ENCODE measurements around the gene ADGRA3. TPM values are rescaled to one million over a fixed set of nuclear protein-coding genes. Genes with fewer than 3 reads are reported as not detected.

The ADGRA3 gene
- total and polyA plus RNA-seq, 2 experiments from 2014 or later, result 16.2 to 73.9 TPM

DNA sequence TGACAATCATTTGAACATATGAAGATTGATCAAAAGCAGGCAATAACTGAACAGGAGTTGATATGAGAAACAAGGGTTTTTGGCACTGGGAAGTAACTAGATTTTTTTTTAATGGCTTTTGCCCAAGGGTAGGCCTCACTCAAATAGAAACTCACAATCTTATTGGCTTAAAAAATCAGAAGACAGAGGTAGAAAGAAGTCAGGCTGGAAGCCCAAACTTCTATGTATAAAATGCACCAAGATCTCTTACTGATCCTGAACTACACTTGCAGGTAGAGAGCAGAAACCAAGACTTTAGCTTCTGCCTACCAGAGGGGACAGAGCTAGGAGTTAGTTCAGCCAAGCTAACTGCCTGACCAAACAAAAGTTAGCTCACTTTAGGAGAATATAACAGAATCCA lies 74.9 kb downstream of the ADGRA3 start (continued):
- TF ChIP-seq ZNF462 (CRISPR knock-in tag; IDR thresholded peaks at IDR 0.05) (no peak), STAT1 (IDR thresholded peaks at IDR 0.05; ENCODE audit: unreplicated experiment) (no peak), ZNF331 (CRISPR knock-in tag; IDR thresholded peaks at IDR 0.05; ENCODE audit: low read depth) (no peak), JUNB (IDR thresholded peaks at IDR 0.05; ENCODE audit: unreplicated experiment) (no peak), EZH2phosphoT487 (IDR thresholded peaks at IDR 0.05; ENCODE audit: unreplicated experiment) (no peak), NANOG (IDR thresholded peaks at IDR 0.05; ENCODE audit: borderline replicate concordance) (no peak), CREB1 (CRISPR knock-in tag; IDR thresholded peaks at IDR 0.05; ENCODE audit: low read depth) (no peak)
- TF ChIP-seq, protein P1, sequence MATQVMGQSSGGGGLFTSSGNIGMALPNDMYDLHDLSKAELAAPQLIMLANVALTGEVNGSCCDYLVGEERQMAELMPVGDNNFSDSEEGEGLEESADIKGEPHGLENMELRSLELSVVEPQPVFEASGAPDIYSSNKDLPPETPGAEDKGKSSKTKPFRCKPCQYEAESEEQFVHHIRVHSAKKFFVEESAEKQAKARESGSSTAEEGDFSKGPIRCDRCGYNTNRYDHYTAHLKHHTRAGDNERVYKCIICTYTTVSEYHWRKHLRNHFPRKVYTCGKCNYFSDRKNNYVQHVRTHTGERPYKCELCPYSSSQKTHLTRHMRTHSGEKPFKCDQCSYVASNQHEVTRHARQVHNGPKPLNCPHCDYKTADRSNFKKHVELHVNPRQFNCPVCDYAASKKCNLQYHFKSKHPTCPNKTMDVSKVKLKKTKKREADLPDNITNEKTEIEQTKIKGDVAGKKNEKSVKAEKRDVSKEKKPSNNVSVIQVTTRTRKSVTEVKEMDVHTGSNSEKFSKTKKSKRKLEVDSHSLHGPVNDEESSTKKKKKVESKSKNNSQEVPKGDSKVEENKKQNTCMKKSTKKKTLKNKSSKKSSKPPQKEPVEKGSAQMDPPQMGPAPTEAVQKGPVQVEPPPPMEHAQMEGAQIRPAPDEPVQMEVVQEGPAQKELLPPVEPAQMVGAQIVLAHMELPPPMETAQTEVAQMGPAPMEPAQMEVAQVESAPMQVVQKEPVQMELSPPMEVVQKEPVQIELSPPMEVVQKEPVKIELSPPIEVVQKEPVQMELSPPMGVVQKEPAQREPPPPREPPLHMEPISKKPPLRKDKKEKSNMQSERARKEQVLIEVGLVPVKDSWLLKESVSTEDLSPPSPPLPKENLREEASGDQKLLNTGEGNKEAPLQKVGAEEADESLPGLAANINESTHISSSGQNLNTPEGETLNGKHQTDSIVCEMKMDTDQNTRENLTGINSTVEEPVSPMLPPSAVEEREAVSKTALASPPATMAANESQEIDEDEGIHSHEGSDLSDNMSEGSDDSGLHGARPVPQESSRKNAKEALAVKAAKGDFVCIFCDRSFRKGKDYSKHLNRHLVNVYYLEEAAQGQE (IDR thresholded peaks at IDR 0.05; ENCODE audit: unreplicated experiment), result no peak
- TF ChIP-seq, protein P2, sequence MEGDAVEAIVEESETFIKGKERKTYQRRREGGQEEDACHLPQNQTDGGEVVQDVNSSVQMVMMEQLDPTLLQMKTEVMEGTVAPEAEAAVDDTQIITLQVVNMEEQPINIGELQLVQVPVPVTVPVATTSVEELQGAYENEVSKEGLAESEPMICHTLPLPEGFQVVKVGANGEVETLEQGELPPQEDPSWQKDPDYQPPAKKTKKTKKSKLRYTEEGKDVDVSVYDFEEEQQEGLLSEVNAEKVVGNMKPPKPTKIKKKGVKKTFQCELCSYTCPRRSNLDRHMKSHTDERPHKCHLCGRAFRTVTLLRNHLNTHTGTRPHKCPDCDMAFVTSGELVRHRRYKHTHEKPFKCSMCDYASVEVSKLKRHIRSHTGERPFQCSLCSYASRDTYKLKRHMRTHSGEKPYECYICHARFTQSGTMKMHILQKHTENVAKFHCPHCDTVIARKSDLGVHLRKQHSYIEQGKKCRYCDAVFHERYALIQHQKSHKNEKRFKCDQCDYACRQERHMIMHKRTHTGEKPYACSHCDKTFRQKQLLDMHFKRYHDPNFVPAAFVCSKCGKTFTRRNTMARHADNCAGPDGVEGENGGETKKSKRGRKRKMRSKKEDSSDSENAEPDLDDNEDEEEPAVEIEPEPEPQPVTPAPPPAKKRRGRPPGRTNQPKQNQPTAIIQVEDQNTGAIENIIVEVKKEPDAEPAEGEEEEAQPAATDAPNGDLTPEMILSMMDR (conservative IDR thresholded peaks at IDR 0.05; ENCODE audit: low read depth in 2 of 2), result no peak

Data from GM23338 (cell line).